NCI-H2227 treated with DMSO at 0.1 percent for 48 hours (cell line): ENCODE results near the gene HS3ST2.
A peak's percentile ranks its signal among the peaks of the same experiment; 100 is the strongest.
"Not testable (repeated sequence)": the region's sequence is repeated elsewhere in the genome, so short reads cannot be mapped to it uniquely, and the experiment has no call there.

ENCODE experiments used
- DNase-seq: peaks from one replicate; lab custom pipeline; 2025; lab: John Stamatoyannopoulos, UW

The HS3ST2 gene

GRCh38 chr16:22813223-22813947, 577 bp upstream of the HS3ST2 start:
- DNase-seq: peak; percentile 20

DNA sequence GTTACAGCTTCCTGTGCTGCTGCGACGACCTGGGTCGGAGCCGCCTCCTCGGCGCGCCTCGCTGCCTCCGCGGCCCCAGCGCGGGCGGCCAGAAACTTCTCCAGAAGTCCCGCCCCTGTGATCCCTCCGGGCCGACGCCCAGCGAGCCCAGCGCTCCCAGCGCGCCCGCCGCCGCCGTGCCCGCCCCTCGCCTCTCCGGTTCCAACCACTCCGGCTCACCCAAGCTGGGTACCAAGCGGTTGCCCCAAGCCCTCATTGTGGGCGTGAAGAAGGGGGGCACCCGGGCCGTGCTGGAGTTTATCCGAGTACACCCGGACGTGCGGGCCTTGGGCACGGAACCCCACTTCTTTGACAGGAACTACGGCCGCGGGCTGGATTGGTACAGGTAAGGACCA, 746 bp downstream of the HS3ST2 start:
- DNase-seq: no peak

GRCh38 chr16:22815863-22816262, 1.9 kb downstream of the HS3ST2 start:
- no peak for DNase-seq

DNA sequence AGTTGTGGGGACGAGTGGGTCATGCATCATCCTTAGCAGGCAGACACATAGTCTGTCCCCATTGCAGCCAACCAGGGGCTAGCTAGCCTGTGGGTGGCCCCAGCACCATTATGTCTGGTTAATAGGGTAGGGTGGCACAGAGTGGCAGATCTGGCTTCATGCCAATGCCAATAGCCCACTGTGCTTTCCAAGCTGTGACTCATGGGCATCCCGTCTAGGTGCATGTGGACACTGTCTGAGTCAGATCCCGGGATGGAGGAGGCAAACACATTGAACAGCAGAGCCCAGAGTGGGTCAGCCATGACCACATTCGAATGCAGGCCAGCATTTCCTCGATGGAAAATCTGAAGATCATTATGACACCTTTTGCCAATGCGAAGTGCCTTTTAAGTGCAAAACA, 2.5 kb downstream of the HS3ST2 start:
- no peak for DNase-seq

DNA sequence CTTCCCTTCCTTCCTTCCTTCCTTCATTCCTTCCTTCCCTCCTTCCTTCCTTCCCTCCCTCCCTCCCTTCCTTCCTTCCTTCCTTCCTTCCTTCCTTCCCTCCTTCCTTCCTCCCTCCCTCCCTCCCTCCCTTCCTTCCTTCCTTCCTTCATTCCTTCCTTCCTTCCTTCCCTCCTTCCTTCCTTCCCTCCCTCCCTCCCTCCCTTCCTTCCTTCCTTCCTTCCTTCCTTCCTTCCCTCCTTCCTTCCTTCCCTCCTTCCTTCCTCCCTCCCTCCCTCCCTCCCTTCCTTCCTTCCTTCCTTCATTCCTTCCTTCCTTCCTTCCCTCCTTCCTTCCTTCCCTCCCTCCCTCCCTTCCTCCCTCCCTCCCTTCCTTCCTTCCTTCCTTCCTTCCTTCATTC, 4.8 kb downstream of the HS3ST2 start:
- not testable (repeated sequence) for DNase-seq

DNA sequence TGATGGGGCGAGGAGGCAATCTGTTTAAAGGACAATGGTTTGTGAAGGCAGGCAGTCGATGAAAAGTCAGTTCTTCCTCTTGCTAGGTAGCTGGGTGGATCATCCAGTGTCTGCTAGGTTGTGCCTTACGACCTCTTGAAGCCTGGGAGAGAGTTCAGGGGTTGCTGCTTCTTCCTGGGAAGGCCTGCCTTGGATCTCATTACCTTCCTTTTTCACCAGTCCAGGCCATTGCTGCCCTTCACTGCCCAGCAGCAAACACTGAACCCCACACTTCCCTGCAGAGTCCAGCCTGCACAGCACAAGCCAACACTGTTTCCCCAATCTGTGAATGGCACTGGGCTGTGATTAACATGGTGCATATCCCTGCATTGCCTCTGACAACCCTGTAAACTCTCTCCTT, 24.7 kb downstream of the HS3ST2 start:
- no peak for DNase-seq

- DNase-seq: not testable (repeated sequence)
These were observed 28.1 kb downstream of the HS3ST2 start for GRCh38 chr16:22842031-22842430.

GRCh38 chr16:22843122-22843521, 29.2 kb downstream of the HS3ST2 start:
- no peak for DNase-seq

GRCh38 chr16:22843856-22844255, 29.9 kb downstream of the HS3ST2 start:
- DNase-seq: no peak

DNA sequence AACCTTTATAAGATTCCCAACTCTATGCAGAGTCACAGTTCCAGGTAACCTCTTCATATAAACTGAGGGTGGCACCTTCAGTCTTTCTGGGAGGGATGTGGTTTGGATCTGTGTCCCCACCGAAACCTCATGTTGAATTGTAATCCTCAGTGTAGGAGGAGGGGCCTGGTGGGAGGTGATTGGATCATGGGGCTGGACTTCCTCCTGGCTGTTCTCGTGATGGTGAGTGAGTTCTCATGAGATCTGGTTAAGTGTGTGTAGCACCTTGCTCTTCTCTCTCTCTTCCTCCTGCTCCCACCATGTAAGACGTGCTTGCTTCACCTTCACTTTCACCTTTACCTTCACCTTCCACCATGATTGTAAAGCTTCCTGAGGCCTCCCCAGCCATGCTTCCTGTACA, 30.5 kb downstream of the HS3ST2 start:
- no peak for DNase-seq

- no peak for DNase-seq
These were observed 33.1 kb downstream of the HS3ST2 start for GRCh38 chr16:22847100-22847499.

DNA sequence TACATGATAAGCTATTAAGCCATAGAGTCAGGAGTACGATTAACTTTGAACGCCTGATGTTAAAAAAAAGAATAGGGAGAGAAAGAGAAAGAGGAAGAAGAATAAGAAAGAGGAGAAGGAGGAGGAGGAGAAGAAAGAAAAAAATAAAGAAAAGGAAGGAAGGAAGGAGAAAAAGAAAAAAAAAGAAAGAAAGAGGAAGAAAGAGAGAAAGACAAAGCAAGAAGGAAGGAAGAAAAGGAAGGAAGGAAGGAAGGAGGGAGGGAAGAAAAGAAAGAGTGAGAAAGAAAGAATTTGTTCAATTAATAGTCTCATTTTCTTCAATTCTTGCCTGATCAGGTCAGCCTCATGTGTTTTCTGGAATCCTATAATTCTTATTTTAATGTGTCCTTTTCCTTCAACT, 33.7 kb downstream of the HS3ST2 start:
- no peak for DNase-seq

GRCh38 chr16:22848451-22848850, 34.5 kb downstream of the HS3ST2 start:
- peak; percentile 89 for DNase-seq

DNA sequence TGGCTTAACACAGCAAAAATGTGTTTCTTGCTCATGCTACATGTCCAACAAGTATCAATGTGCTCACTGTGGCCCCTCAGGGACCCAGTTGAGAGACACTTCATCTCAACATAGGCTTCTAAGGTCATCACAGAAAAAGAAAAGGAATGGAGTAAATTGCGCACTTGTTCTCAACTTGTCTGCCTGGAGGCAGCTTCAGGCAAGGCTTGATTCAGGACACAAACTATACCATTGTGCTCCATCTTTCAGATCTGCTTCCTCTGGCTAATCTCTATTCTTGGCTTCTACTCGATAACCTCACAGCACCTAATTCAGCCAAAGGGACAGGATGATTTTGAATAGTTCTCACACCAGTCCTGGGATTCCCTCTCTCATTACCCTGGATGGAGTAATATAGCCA, 35.6 kb downstream of the HS3ST2 start:
- no peak for DNase-seq

DNA sequence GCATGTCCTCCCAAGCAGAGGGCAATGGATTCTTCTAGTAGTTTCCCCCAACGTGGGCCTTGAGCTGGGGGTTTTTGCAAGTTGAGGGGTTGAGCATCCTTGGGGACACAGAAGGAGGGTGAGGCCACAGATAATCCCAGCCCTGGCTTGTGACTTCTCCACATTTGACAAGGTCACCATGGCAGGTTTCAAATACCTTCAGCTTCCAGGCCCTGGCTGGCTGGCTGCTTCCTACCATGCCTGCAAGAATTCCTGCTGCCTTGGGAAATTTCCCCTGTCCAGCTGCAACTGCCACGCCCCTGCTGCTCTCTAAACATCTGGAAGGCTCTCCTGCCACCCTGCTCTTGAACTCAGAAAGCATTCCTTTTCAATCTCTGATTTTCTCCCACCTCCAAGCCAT, 41.3 kb downstream of the HS3ST2 start:
- no peak for DNase-seq

DNA sequence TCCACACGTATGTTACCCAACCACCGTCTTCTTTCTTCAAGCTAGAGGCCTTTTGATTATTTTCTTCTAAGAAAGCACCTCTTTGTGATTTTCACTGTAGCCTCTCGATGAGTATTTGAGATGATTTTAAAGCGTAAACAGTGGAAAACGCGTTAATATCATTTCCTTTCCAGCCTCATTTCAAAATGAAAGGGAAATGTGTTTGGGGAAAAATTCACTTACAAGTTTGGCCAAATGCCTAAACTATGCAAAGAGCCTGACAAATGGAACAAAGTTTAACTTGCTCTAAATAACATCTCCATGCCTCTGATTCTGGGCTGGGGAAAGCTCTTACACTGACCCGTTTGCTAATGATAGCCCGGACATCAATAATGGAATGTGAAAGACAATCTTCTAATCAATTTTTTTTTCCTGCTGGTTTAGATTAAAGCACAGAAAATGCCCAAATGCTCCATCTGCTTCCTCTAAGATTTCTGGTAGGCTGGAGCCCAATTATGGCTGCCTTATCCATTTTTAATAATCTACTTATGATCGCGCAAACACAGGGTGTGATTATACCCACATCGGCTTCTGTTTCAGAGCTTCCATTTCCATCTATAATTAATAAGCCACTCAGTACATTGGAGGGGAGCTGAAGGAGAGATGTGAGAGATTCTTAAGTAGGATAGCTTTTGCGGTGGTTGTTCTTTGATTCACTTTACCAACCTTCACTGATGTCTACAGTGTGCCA, 43.5 kb downstream of the HS3ST2 start:
- DNase-seq: no peak

GRCh38 chr16:22859925-22860324, 46.0 kb downstream of the HS3ST2 start:
- no peak for DNase-seq

GRCh38 chr16:22861580-22861979, 47.6 kb downstream of the HS3ST2 start:
- no peak for DNase-seq

- DNase-seq: no peak
These were observed 48.1 kb downstream of the HS3ST2 start for GRCh38 chr16:22862046-22862445.

DNA sequence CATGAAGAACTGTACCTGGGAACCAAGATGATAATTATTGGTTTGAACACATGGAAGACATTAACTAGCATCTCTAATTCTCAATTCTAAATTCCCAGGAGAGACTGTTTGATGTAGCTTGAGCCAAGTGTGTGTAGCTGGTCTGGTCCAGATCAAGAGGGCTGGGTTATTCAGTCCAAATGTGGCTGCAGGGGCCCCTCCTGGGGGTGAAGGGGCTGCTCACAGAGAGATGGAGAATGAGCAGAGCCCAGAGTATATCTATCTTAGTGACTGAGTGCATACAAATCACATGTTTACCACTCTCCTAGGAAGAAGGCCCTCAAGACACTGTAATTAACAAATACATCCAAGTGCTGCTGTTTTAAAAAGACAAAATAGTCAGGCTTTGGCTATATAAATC, 50.4 kb downstream of the HS3ST2 start:
- DNase-seq: no peak

DNA sequence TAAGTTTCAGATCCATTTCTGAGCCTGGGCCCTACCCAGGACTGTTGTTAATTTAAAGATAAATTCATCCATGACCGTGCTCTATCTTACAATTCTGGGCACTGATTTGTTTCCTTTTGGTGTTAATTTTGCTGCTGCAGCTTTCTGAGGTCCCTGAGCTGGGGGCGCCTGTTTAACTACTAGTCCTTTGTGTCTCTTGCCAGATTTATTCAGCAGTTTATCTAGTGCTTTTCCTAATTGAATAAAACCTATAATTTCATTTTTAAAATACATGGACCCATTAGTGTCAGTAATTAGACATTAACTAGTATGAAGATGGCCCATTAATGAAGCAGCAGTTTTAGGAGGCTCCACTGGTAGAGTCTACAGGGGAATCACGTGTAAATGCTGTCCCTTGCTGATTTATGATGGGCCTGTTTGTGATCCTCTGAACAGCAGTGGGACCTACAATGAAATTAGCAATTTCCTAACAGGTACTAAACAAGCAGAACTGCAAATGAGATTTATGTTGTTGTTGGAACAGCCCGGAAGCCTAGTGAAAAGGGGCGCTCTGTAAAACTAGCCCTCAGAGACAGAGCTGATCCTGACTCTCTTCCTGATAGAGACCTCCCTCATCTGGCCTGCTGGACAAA, 54.7 kb downstream of the HS3ST2 start:
- no peak for DNase-seq

- DNase-seq: no peak
These were observed 57.9 kb downstream of the HS3ST2 start for GRCh38 chr16:22871861-22872260.

- DNase-seq: no peak
These were observed 60.4 kb downstream of the HS3ST2 start for GRCh38 chr16:22874394-22874793.
